OCI-LY7 (cell line): ENCODE data around the gene PUM2. TPM values are rescaled to one million over a fixed set of nuclear protein-coding genes. Genes with fewer than 3 reads are reported as not detected.
"Not testable (repeated sequence)": the region's sequence is repeated elsewhere in the genome, so short reads cannot be mapped to it uniquely, and the experiment has no call there.

Source experiments
- BruUV-seq: library from RNA; stranded (reverse); fragments of 400-500 nt; replicated peaks from 2 replicates; lab custom pipeline; 2021; lab: Mats Ljungman, UMichigan
- CTCF ChIA-PET: fragments of 300-600 bp; sonication (Branson Sonifier 250); formaldehyde crosslinking; loops from one replicate; lab custom pipeline; 2022; ENCODE audit warnings: antibody characterized with exemption; ENCODE audit not compliant: unreplicated experiment; lab: Charles Lee
- POLR2A ChIA-PET: fragments of 300-600 bp; sonication (Branson Sonifier 250); formaldehyde crosslinking; loops from one replicate; lab custom pipeline; 2022; ENCODE audit warnings: antibody characterized with exemption; lab: Charles Lee
- DNase-seq: peaks from one replicate; pipeline ENCODE4 v3.0.0-alpha.2; 2015; ENCODE audit warnings: low spot score
- H2AFZ ChIP-seq: fragments of 200-600 bp; sonication (generic), shearing (Covaris generic); 2 replicates; pipeline ENCODE4 v1.6.1; 2014; ENCODE audit warnings: mild to moderate bottlenecking, antibody characterized with exemption, low read length, moderate library complexity
- H3K27ac ChIP-seq: fragments of 200-600 bp; sonication (generic); 2 replicates; pipeline ENCODE4 v1.5.1; 2014; ENCODE audit warnings: mixed run types, low read depth, mild to moderate bottlenecking, moderate library complexity, low read length, inconsistent platforms; ENCODE audit not compliant: poor library complexity, severe bottlenecking
- H3K36me3 ChIP-seq: fragments of 200-600 bp; sonication (generic); 2 replicates; pipeline ENCODE4 v1.6.1; 2014; ENCODE audit warnings: mild to moderate bottlenecking, antibody characterized with exemption, low read length, moderate library complexity, mixed read lengths; ENCODE audit not compliant: insufficient read depth
- H3K4me1 ChIP-seq: fragments of 200-600 bp; sonication (generic); 2 replicates; pipeline ENCODE4 v1.5.1; 2014; ENCODE audit warnings: mild to moderate bottlenecking, low read length; ENCODE audit not compliant: insufficient read depth, poor library complexity, severe bottlenecking
- H3K4me2 ChIP-seq: fragments of 200-600 bp; sonication (generic); 2 replicates; pipeline ENCODE4 v1.6.1; 2014; ENCODE audit warnings: mild to moderate bottlenecking, low read length
- H3K4me3 ChIP-seq: fragments of 200-600 bp; sonication (generic); 2 replicates; pipeline ENCODE4 v1.5.1; 2014; ENCODE audit warnings: mild to moderate bottlenecking, low read depth, low read length; ENCODE audit not compliant: poor library complexity, severe bottlenecking
- H3K79me2 ChIP-seq: fragments of 200-600 bp; sonication (generic); 2 replicates; pipeline ENCODE4 v1.6.1; 2016; ENCODE audit warnings: low read depth, mild to moderate bottlenecking, low read length, moderate library complexity, mixed read lengths; ENCODE audit not compliant: insufficient read depth
- H3K9me2 ChIP-seq: fragments of 200-600 bp; sonication (generic); 2 replicates; pipeline ENCODE4 v1.6.1; 2016; ENCODE audit warnings: mild to moderate bottlenecking, low read length, mixed read lengths; ENCODE audit not compliant: insufficient read depth
- H3K9me3 ChIP-seq: fragments of 200-600 bp; sonication (generic); 2 replicates; pipeline ENCODE4 v1.6.1; 2014; ENCODE audit warnings: mild to moderate bottlenecking, mixed run types, low read length, mixed read lengths
- H4K20me1 ChIP-seq: fragments of 200-600 bp; sonication (generic); 2 replicates; pipeline ENCODE4 v1.6.1; 2014; ENCODE audit warnings: mild to moderate bottlenecking, antibody characterized with exemption, low read length, moderate library complexity, mixed read lengths; ENCODE audit not compliant: insufficient read depth
- EZH2phosphoT487 ChIP-seq: fragments of 200-600 bp; sonication (generic); IDR thresholded peaks from 2 replicates; pipeline ENCODE4 v1.6.1; 2018; ENCODE audit warnings: low read depth, borderline replicate concordance, mild to moderate bottlenecking, mixed run types, antibody characterized with exemption, low read length, moderate library complexity, mixed read lengths
- intact Hi-C: fragments of 100-400 bp; cut with micrococcal nuclease; formaldehyde crosslinking; loops from one replicate; pipeline ENCODE4 v1.10.0; 2022; ENCODE audit not compliant: unreplicated experiment
- total RNA-seq, 2 experiments: library from RNA; depleted of rRNA in 1 of 2; stranded (reverse); fragments of >200 nt in 1 of 2; shearing (Covaris generic) in 1 of 2; gene quantifications; 2 replicates each; pipeline ENCODE4 v1.2.3, GENCODE V29; 2014 to 2022
- TF ChIP-seq, protein P1 (sequence below): fragments of 200-600 bp; sonication (generic); conservative IDR thresholded peaks from 2 replicates; pipeline ENCODE4 v1.5.1; 2014; ENCODE audit warnings: mild to moderate bottlenecking, antibody characterized with exemption, low read length, moderate library complexity, mixed read lengths

The PUM2 gene
- total RNA-seq, 2 experiments from 2014 or later: 48.2 to 122 TPM

DNA sequence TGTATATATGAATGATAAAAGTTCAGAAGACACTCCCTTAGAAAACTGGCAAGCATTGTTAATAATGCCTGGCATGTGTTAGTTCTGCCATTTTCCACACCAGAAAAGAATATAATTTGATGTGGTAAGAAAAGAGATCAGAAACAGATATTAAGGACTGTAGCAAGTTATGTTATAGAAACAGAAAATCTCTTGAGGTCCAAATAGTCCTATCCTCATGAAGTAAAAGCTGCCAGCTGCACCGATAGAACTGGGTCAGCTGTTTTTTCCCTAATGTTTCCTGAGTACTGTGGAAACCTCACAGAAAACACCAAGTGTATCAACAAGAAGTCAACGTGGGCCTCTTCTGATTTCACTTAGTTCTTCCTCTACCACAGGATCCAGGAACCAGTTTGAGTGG, 68.8 kb downstream of the PUM2 start:
- H3K9me3 ChIP-seq: no peaks in the 10 kb centered on the region
- intact Hi-C loops: no loop called here
- no peak for DNase-seq
- BruUV-seq: no TSS peak
- ChIA-PET CTCF (no interaction called here), POLR2A (interaction anchor here (0.8 to 1.7 kb wide), 6 partner anchors 9 to 45 kb away, joined by 3 to 4 read pairs (median 3); no protein-coding TSS in a partner anchor)
- H3K36me3 ChIP-seq: peaks cover 98% of the 10 kb centered on the region
- TF ChIP-seq, protein P1, sequence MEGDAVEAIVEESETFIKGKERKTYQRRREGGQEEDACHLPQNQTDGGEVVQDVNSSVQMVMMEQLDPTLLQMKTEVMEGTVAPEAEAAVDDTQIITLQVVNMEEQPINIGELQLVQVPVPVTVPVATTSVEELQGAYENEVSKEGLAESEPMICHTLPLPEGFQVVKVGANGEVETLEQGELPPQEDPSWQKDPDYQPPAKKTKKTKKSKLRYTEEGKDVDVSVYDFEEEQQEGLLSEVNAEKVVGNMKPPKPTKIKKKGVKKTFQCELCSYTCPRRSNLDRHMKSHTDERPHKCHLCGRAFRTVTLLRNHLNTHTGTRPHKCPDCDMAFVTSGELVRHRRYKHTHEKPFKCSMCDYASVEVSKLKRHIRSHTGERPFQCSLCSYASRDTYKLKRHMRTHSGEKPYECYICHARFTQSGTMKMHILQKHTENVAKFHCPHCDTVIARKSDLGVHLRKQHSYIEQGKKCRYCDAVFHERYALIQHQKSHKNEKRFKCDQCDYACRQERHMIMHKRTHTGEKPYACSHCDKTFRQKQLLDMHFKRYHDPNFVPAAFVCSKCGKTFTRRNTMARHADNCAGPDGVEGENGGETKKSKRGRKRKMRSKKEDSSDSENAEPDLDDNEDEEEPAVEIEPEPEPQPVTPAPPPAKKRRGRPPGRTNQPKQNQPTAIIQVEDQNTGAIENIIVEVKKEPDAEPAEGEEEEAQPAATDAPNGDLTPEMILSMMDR: no peak
- TF ChIP-seq EZH2phosphoT487: no peak
- H2AFZ ChIP-seq: no peak overlapping the region
- no peak overlapping the region for H3K27ac ChIP-seq
- no peak overlapping the region for H3K4me3 ChIP-seq
- peaks cover 4% of the 10 kb centered on the region; the same call in 1 of the 2 replicates for H3K79me2 ChIP-seq
- no peaks in the 10 kb centered on the region for H3K4me1 ChIP-seq
- no peaks in the 10 kb centered on the region for H3K9me2 ChIP-seq
- H4K20me1 ChIP-seq: peaks cover 15% of the 10 kb centered on the region; the same call in 1 of the 2 replicates
- H3K4me2 ChIP-seq: no peak overlapping the region

DNA sequence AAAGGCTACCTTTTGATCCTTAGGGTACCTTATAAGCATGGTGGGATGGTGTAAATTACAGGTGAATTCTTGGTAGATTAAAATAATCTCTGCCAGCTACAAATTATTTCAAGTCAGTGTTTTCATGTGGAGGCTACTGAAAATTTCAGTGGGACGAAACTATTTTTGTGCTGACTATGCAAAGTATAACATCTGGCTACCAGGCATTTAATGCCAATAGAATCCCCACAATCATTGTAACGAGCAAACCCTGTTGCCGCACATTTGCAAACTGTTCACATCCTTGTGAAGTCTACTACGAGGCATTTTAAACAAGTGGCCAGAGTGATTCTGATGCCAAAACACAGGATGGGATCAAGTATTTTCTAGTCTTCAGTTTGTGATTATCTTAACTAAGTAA, 77.6 kb downstream of the PUM2 start:
- Histone ChIP-seq H3K9me3 (no peaks in the 10 kb centered on the region), H3K4me3 (no peak overlapping the region), H2AFZ (no peak overlapping the region), H3K4me2 (no peak overlapping the region), H3K79me2 (peaks cover 17% of the 10 kb centered on the region; the same call in 1 of the 2 replicates), H3K9me2 (no peaks in the 10 kb centered on the region), H4K20me1 (peaks cover 12% of the 10 kb centered on the region; the same call in 1 of the 2 replicates), H3K4me1 (no peaks in the 10 kb centered on the region), H3K36me3 (peaks cover 89% of the 10 kb centered on the region), H3K27ac (no peak overlapping the region)
- no peak for DNase-seq
- ChIA-PET CTCF (no interaction called here), POLR2A (interaction anchor here (0.6 to 1.5 kb wide), 2 partner anchors 11 to 59 kb away, joined by 4 to 6 read pairs; no protein-coding TSS in a partner anchor)
- TF ChIP-seq, protein P1: no peak
- no peak for TF ChIP-seq EZH2phosphoT487
- BruUV-seq: no TSS peak
- intact Hi-C loops: no loop called here

DNA sequence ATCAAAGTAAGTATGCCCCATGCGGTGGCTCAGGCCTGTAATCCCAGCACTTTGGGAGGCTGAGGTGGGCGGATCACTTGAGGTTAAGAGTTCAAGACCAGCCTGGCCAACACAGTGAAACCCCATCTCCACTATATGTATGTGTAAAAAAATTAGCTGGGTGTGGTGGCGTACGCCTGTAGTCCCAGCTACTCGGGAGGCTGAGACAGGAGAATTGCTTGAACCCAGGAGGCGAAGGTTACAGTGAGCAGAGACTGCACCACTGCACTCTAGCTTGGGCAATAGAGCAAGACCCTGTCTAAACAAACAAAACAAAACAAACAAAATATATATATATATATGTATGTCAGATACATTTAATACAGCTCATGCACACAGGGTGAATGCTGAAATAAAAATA, 82.3 kb downstream of the PUM2 start:
- BruUV-seq, H3K79me2 ChIP-seq, H3K9me2 ChIP-seq, H3K9me3 ChIP-seq, H3K27ac ChIP-seq, H3K4me3 ChIP-seq, intact Hi-C loops, H3K4me1 ChIP-seq, H2AFZ ChIP-seq, CTCF ChIA-PET, H4K20me1 ChIP-seq, H3K4me2 ChIP-seq, DNase-seq: not testable (repeated sequence)
- H3K36me3 ChIP-seq: peaks cover 89% of the 10 kb centered on the region
- POLR2A ChIA-PET: interaction anchor here (1.4 kb wide), 1 partner anchor 29 kb away, joined by 4 read pairs; no protein-coding TSS in a partner anchor
